ENCODE data around the gene JCHAIN.

JCHAIN gene

GRCh38 chr4:70712604-70713452, 46.5 kb upstream of the JCHAIN start:
- Histone ChIP-seq H3K27me3 (ENCODE audit: insufficient read depth, poor library complexity, severe bottlenecking) (no peaks in the 10 kb centered on the region), H3K36me3 (ENCODE audit: low read depth) (no peaks in the 10 kb centered on the region), H3K4me3 (ENCODE audit: severe bottlenecking) (no peak overlapping the region), H3K27ac (ENCODE audit: poor library complexity, severe bottlenecking) (no peak overlapping the region), H3K9me3 (ENCODE audit: severe bottlenecking) (no peaks in the 10 kb centered on the region), H3K4me1 (ENCODE audit: insufficient read depth, poor library complexity, severe bottlenecking) (peaks cover 4% of the 10 kb centered on the region)
- TF ChIP-seq CTCF (IDR thresholded peaks at IDR 0.05; ENCODE audit: poor library complexity, severe bottlenecking): no peak
- ATAC-seq (ENCODE audit: low read depth): no peak
- no peak for DNase-seq (ENCODE audit: low spot score)

GRCh38 chr4:70712150-70712549, 45.8 kb upstream of the JCHAIN start:
- ATAC-seq (ENCODE audit: low read depth) (no peak), DNase-seq (ENCODE audit: low spot score) (no peak)
- H3K4me1 ChIP-seq (ENCODE audit: insufficient read depth, poor library complexity, severe bottlenecking): peaks cover 4% of the 10 kb centered on the region
- TF ChIP-seq CTCF (IDR thresholded peaks at IDR 0.05; ENCODE audit: poor library complexity, severe bottlenecking): no peak
- H3K36me3 ChIP-seq (ENCODE audit: low read depth): no peaks in the 10 kb centered on the region
- no peak overlapping the region for H3K27ac ChIP-seq (ENCODE audit: poor library complexity, severe bottlenecking)
- H3K4me3 ChIP-seq (ENCODE audit: severe bottlenecking): no peak overlapping the region
- no peaks in the 10 kb centered on the region for H3K9me3 ChIP-seq (ENCODE audit: severe bottlenecking)
- no peaks in the 10 kb centered on the region for H3K27me3 ChIP-seq (ENCODE audit: insufficient read depth, poor library complexity, severe bottlenecking)

DNA sequence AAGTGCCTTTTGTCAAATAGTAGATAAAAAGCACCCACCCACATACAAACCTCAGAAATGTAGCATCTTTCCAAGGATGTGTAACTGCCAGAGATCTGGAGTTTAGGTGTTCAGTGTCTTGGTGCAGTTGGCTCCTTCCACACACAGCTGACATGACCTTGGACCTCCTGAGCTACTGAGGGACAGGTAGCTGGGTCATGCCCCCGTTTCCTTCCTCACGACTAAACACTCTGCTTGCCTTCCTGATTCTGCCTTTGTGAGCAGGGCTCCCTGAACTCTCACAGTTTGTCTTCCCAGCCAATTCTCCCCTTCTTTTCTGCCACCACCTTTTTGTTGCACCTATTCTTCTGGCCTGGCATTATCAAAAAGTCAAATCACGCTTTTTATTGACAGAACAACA, 45.3 kb upstream of the JCHAIN start:
- no peak for TF ChIP-seq CTCF (IDR thresholded peaks at IDR 0.05; ENCODE audit: poor library complexity, severe bottlenecking)
- no peaks in the 10 kb centered on the region for H3K27me3 ChIP-seq (ENCODE audit: insufficient read depth, poor library complexity, severe bottlenecking)
- ATAC-seq (ENCODE audit: low read depth): no peak
- no peak for DNase-seq (ENCODE audit: low spot score)
- no peak overlapping the region for H3K27ac ChIP-seq (ENCODE audit: poor library complexity, severe bottlenecking)
- H3K4me3 ChIP-seq (ENCODE audit: severe bottlenecking): no peak overlapping the region
- no peaks in the 10 kb centered on the region for H3K36me3 ChIP-seq (ENCODE audit: low read depth)
- no peaks in the 10 kb centered on the region for H3K9me3 ChIP-seq (ENCODE audit: severe bottlenecking)
- H3K4me1 ChIP-seq (ENCODE audit: insufficient read depth, poor library complexity, severe bottlenecking): peaks cover 4% of the 10 kb centered on the region

- TF ChIP-seq CTCF (IDR thresholded peaks at IDR 0.05; ENCODE audit: poor library complexity, severe bottlenecking): no peak
- H3K36me3 ChIP-seq (ENCODE audit: low read depth): no peaks in the 10 kb centered on the region
- no peak overlapping the region for H3K4me3 ChIP-seq (ENCODE audit: severe bottlenecking)
- ATAC-seq (ENCODE audit: low read depth): no peak
- H3K27ac ChIP-seq (ENCODE audit: poor library complexity, severe bottlenecking): no peak overlapping the region
- H3K27me3 ChIP-seq (ENCODE audit: insufficient read depth, poor library complexity, severe bottlenecking): no peaks in the 10 kb centered on the region
- no peak for DNase-seq (ENCODE audit: low spot score)
- peaks cover 4% of the 10 kb centered on the region for H3K4me1 ChIP-seq (ENCODE audit: insufficient read depth, poor library complexity, severe bottlenecking)
- H3K9me3 ChIP-seq (ENCODE audit: severe bottlenecking): no peaks in the 10 kb centered on the region
These were observed 43.4 kb upstream of the JCHAIN start for GRCh38 chr4:70709611-70710205.

- H3K4me3 ChIP-seq (ENCODE audit: severe bottlenecking): peak overlapping the region; percentile 84
These were observed 40.2 kb upstream of the JCHAIN start for GRCh38 chr4:70706516-70706915.

More at GRCh38 chr4:70706516-70706915, 40.2 kb upstream of the JCHAIN start:
- Histone ChIP-seq H3K9me3 (ENCODE audit: severe bottlenecking) (no peaks in the 10 kb centered on the region), H3K27ac (ENCODE audit: poor library complexity, severe bottlenecking) (peak overlapping the region; percentile 94), H3K27me3 (ENCODE audit: insufficient read depth, poor library complexity, severe bottlenecking) (no peaks in the 10 kb centered on the region), H3K36me3 (ENCODE audit: low read depth) (no peaks in the 10 kb centered on the region), H3K4me1 (ENCODE audit: insufficient read depth, poor library complexity, severe bottlenecking) (peaks cover 10% of the 10 kb centered on the region)
- DNase-seq (ENCODE audit: low spot score) (no peak), ATAC-seq (ENCODE audit: low read depth) (no peak)
- TF ChIP-seq CTCF (IDR thresholded peaks at IDR 0.05; ENCODE audit: poor library complexity, severe bottlenecking): no peak

Data from RWPE2 (cell line).